PFSK-1 (cell line): ENCODE measurements around the gene FOLR2.

Source experiments
- POLR2AphosphoS5 ChIP-seq: IDR thresholded peaks from 2 replicates; pipeline ENCODE4 v1.6.1; 2012; ENCODE audit warnings: low read depth, mild to moderate bottlenecking, control low read depth, low read length, moderate library complexity
- REST ChIP-seq, 2 experiments: IDR thresholded peaks; 2 replicates each; pipeline versions ENCODE4 v1.6.1 to v1.8.0; 2011 to 2012; ENCODE audit warnings: low read depth in 2 of 2, low read length in 2 of 2, control low read depth in 1 of 2, inconsistent platforms in 1 of 2, mild to moderate bottlenecking in 1 of 2, moderate library complexity in 1 of 2; ENCODE audit not compliant: insufficient read depth in 1 of 2
- SIN3A ChIP-seq: IDR thresholded peaks from 2 replicates; pipeline ENCODE4 v1.6.1; 2012; ENCODE audit warnings: mild to moderate bottlenecking, low read length, moderate library complexity, borderline replicate concordance; ENCODE audit not compliant: insufficient read depth
- TAF1 ChIP-seq: IDR thresholded peaks from 2 replicates; pipeline ENCODE4 v1.6.1; 2012; ENCODE audit warnings: low read length, control low read depth, borderline replicate concordance; ENCODE audit not compliant: insufficient read depth

GRCh38 chr11:72239313-72239848 lies 22.8 kb downstream of the FOLR2 start:
- TF ChIP-seq POLR2AphosphoS5 (0 out of 2 replicates have a peak, but pooled peaks have one; percentile 23), REST (IDR thresholded peaks at IDR 0.05; ENCODE audit: insufficient read depth in 1 of 2, low read depth in 2 of 2, low read length in 2 of 2) (no peak), SIN3A (no peak), TAF1 (no peak)
